ENCODE results near the gene SLC39A6. TPM values are rescaled to one million over a fixed set of nuclear protein-coding genes. Genes with fewer than 3 reads are reported as not detected.

The SLC39A6 gene
- total RNA-seq, 1 experiment from 2014 or later: 33.9 TPM

DNA sequence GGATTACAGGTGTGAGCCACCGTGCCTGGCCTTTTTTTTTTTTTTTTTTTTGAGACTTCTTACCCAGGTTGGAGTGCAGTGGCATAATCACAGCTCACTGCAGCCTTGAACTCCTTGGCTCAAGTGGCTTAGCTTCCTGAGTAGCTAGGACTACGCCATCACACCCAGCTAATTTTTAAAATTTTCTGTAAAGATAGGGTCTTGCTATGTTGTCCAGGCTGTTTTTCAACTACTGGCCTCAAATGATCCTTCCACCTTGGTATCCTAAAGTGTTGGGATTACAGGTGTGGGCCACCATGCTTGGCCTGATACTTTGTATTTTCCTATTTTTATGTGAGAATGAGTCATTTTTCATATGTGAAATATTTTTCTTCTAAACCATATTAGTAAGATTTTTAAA lies 14.3 kb upstream of the SLC39A6 start:
- Histone ChIP-seq H3K27me3 (ENCODE audit: insufficient read depth, low read length) (no peaks in the 10 kb centered on the region), H3K27ac (ENCODE audit: insufficient read length, low read depth, low read length) (no peak overlapping the region), H4K5ac (ENCODE audit: insufficient read length, low read depth, low read length) (no peak overlapping the region), H2BK5ac (ENCODE audit: insufficient read length, low read length) (no peak overlapping the region), H4K8ac (replicated peaks; ENCODE audit: insufficient read length, low read depth, low read length) (no peak overlapping the region), H2BK120ac (ENCODE audit: low read depth, low read length, poor library complexity, severe bottlenecking) (no peak overlapping the region), H2AFZ (ENCODE audit: low read length) (no peak overlapping the region), H3T11ph (ENCODE audit: low read length) (no peak overlapping the region), H2BK20ac (ENCODE audit: low read depth, low read length, poor library complexity, severe bottlenecking) (no peak overlapping the region), H3K4ac (ENCODE audit: low read depth, low read length) (no peak overlapping the region), H4K20me1 (ENCODE audit: control insufficient read depth, insufficient read depth, insufficient read length) (no peaks in the 10 kb centered on the region), H2AK5ac (ENCODE audit: insufficient read length, low read length) (no peak overlapping the region), H3K56ac (ENCODE audit: insufficient read length, low read depth, low read length) (no peak overlapping the region), H3K79me1 (ENCODE audit: insufficient read depth, low read depth, low read length, poor library complexity, severe bottlenecking) (no peaks in the 10 kb centered on the region), H3K4me1 (ENCODE audit: insufficient read depth, low read length) (no peaks in the 10 kb centered on the region), H2BK12ac (ENCODE audit: insufficient read length, low read depth, low read length) (no peak overlapping the region), H3K23me2 (ENCODE audit: insufficient read length, low read depth, low read length, poor library complexity, severe bottlenecking) (no peaks in the 10 kb centered on the region), H4K91ac (ENCODE audit: insufficient read length, low read depth, low read length) (no peak overlapping the region), H3K9me3 (ENCODE audit: control insufficient read depth, low read depth, low read length) (no peaks in the 10 kb centered on the region), H3K9ac (ENCODE audit: extremely low read depth, insufficient read length, low read length) (no peak overlapping the region), H3K79me2 (ENCODE audit: insufficient read depth, low read length) (no peaks in the 10 kb centered on the region), H3K4me2 (ENCODE audit: insufficient read depth, insufficient read length, low read length) (no peak overlapping the region), H2BK15ac (ENCODE audit: low read depth, low read length) (no peak overlapping the region), H3K18ac (ENCODE audit: insufficient read length, low read depth, low read length) (no peak overlapping the region), H3K23ac (ENCODE audit: insufficient read length, low read depth, low read length) (no peak overlapping the region), H3K14ac (ENCODE audit: insufficient read depth, low read length) (no peak overlapping the region)
- DNase-seq: no peak
- H3K9me3 Mint-ChIP-seq: no peaks in the 10 kb centered on the region
- WGBS (ENCODE audit: extremely low coverage, insufficient read length, low lambda C conversion rate): no CpG with 5 or more reads among the region's 2 CpGs
- no peak overlapping the region for H3K27ac Mint-ChIP-seq
- no peak overlapping the region for H3K4me3 Mint-ChIP-seq
- no peaks in the 10 kb centered on the region for H3K27me3 Mint-ChIP-seq (ENCODE audit: low read depth)
- H3K4me1 Mint-ChIP-seq: no peaks in the 10 kb centered on the region
- peaks cover 52 to 89% (median 89%) of the 10 kb centered on the region in 3 experiments for H3K36me3 Mint-ChIP-seq (ENCODE audit: insufficient read depth in 1 of 3, low read depth in 3 of 3)
- TF ChIP-seq, protein P1, sequence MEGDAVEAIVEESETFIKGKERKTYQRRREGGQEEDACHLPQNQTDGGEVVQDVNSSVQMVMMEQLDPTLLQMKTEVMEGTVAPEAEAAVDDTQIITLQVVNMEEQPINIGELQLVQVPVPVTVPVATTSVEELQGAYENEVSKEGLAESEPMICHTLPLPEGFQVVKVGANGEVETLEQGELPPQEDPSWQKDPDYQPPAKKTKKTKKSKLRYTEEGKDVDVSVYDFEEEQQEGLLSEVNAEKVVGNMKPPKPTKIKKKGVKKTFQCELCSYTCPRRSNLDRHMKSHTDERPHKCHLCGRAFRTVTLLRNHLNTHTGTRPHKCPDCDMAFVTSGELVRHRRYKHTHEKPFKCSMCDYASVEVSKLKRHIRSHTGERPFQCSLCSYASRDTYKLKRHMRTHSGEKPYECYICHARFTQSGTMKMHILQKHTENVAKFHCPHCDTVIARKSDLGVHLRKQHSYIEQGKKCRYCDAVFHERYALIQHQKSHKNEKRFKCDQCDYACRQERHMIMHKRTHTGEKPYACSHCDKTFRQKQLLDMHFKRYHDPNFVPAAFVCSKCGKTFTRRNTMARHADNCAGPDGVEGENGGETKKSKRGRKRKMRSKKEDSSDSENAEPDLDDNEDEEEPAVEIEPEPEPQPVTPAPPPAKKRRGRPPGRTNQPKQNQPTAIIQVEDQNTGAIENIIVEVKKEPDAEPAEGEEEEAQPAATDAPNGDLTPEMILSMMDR (conservative IDR thresholded peaks at IDR 0.05): no peak

All from H9 (cell line).